GM19463 (cell line): ENCODE measurements around the gene OBSCN.

Experiments
- ATAC-seq: cut with Tn5 transposase; IDR thresholded peaks from one replicate; pipeline ENCODE4 v1.9.1; 2021; ENCODE audit warnings: mild to moderate bottlenecking, moderate library complexity; ENCODE audit not compliant: unreplicated experiment

Gene OBSCN

DNA sequence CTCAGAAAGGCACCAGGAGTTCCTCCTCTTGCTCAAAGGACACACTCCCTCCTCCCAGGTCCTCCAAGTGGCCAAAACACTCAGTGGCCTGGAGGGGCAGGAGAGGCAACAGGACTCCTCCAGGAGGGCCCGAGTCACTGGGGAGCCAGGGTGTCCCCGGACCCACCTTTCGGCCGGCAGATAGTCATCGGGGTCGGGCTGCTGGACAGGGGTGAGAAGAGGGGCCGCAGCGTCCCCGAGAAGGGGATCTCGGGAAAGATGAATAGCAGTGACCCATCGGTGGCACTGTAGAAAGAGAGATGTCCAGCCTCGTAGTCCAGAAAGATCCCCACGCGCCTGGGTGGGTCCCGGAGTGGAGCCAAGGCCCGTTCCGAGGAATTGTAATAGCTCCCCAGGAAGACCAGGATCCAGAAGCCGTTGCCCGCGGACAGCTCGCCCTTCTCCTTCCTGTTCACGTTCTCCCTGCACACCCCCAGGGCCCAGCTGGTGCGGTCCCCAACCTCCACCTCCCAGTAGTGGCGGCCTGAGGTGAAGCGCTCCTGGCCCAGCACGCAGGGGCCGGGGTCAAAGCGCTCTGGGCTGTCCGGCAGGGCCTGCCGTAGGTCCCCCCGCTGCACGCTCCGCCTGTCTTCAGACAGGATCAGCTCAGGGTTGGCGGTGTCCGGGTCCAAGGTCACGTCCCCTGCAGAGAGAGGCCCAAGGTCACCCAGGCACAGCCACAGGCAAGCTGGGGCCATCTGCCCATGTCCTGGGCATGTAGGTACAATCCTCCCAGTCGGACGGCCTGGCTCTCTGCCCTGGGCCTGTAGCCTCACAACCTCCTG, 186.9 kb downstream of the OBSCN start:
- no peak for ATAC-seq

DNA sequence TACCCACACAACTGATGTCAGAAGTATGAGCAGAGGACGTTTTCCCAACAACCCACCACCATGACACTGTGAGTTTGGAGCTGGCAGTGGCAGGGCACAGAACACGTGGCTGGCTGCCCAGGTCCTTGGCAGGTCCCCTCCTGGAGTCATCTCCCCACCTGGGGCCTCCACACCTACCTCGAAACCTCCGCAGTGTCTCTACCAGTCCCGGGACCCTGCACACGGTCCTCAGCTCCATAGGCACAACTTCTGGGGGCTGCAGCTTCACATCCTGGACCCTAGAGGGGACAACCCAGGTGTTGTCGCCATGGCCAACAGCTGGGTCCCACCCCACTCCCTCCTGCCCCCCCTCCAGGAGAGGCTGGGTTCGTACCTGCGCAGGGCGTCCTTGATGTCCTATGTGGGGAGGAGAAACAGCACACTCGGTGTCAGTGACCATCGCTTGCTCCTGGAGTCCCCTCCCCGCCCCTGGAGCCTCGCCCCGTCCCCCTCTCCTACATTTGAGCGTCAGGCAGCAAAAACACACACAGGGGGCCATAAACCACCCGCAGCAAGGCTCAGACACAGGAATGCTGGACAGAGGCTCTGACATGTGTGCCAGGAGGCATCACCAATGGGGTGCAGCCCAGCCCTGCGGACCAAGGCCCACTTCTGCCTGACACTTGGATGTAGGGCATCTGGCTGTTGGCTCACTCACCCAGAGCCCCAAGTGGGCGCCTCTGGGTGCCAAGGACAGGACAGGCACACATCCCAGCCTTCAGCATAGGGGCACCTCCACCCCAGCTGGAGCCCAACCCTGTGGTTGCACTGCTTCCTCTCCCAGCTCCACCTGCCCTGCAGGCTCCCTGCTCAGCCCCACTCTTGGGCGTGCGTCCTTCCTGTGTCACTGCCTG, 189.2 kb downstream of the OBSCN start:
- no peak for ATAC-seq

DNA sequence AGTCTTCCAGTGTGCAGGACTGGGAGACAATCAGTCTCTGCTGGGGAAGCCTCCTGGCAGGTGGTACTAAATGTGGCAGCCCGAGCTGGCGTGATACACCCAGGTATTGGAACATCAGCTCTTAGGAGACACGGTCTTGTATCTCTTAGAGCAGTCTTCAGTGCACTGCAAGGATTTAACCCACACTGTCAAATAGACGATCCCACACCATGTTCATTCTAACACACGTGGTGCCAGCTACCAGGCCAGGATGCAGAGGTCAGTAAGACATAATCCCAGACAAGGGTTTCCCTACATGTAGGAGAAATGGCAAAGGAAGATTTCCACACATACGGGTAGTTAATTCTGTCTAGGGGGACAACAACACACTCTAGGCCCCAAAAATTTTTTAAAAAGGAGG, 190.1 kb downstream of the OBSCN start:
- ATAC-seq = no peak

DNA sequence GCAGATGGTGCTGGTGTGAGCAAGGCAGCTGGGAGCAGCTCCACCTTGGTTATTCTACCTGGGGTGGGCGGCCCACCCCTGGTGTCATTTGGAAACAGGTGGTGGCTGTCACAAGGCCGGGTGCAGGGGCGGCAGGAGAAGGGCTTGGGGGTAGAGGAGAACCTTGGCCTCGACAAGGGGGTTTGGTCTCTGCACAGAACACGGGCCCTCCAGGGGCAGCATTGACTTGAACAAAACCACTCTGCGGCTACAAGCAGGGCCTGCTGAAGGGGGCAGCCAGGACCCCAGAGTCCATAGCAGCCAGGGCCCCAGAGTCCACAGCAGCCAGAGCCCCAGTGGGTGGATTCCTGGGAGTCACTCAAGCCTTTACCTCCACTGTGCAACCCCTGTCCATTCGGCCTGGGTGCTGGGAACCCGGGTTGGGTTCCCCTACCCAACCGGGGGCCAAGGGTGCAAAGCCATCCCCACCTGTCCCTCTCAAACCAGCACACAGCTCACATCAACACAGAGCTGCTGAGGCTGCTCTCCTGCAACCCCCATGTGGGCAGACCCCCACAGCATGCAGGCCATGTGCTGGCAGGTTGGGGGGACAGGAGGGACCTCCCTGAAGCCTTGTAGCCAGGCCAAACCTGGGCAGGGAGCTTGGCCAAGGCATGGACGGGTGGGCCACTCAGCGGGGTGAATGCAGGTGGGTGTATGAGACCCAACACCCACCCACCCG, 191.1 kb downstream of the OBSCN start:
- no peak for ATAC-seq

DNA sequence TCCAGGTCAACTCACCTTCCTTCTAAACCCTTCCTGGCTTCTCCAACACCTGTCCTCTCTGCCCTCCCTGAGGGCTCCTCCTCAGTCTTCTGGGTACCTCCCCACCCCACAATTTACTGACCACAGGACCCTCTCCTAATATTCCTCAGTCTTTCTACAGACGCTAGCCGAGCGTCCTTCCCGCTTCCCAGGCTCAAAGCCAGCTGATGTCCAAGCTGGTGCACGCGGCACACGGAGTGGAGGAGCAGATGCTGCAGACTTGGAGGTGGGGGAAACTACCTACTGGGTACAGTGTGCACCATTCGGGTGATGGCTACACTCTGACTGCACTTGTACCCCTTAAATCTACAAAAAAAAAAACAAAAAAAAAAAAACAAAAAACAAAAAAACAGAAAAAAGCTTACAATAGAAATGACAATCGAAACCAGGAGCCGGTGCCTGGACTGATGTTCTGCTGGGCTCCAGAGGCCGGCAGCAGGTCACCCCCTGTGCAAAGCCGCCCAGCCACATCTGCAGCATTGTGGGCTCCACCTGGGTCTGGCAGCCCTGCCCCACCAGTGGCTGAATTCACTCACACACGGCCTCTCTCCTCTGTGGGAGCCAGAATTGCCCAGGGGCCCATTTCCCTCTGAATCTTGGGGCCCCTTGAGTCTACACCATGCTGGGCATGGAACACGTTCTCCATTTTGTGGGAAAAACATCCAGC, 191.8 kb downstream of the OBSCN start:
- no peak for ATAC-seq

DNA sequence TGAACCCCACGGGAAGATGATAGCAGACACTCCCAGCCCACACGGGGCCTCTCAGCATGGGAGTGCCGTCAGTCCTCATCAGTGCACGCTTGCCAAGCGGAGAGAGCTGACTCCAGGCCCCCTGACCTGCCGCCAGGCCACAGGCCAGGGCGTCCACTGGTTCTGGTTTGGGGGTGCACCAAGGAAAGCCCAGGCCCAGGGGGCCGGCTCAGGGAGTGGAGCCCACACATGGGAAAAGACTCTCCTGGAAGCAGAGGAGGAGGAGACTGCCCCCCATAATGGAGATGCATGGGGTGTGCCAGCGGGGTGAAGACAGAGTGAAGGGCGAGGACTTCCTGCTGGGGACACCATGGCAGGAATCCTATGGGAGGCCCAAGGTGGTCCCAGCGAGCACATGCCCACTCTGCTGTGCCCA, 192.4 kb downstream of the OBSCN start:
- no peak for ATAC-seq

DNA sequence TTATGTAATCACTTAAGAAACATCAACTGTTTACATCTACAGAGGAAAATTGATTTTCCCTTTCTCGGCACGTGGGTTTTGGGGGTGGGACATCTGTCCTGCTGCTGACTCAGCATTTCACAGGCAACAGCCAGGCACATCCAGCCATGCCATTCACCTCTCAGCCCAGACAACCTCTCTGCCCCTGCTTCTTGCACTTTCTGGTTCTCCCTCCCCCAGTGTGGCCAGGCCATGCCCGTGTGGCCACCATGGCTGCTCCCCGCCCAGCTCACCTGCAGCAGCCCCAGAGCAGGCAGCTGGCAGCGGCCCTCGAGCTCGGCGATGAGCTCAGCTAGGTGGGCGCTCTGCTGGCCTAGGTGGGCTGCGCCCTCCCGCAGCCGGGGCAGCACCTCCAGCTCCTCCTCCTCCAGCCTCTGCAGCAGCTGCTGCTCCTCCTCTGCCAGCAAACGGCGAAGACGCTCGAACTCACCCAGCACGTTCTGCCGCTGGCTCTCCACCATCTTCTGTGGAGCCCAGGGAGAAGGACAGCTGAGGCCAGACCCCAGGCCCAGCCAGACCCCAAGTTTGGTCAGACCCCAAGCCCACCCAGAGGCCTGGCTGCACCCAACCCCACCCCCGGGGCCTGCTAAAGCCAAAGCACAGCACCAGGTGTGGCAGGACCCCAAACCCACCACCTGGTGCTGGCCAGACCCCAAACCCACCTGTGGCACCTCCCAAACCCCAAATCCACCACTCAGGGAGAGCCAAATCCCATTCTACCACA, 193.0 kb downstream of the OBSCN start:
- ATAC-seq = no peak

DNA sequence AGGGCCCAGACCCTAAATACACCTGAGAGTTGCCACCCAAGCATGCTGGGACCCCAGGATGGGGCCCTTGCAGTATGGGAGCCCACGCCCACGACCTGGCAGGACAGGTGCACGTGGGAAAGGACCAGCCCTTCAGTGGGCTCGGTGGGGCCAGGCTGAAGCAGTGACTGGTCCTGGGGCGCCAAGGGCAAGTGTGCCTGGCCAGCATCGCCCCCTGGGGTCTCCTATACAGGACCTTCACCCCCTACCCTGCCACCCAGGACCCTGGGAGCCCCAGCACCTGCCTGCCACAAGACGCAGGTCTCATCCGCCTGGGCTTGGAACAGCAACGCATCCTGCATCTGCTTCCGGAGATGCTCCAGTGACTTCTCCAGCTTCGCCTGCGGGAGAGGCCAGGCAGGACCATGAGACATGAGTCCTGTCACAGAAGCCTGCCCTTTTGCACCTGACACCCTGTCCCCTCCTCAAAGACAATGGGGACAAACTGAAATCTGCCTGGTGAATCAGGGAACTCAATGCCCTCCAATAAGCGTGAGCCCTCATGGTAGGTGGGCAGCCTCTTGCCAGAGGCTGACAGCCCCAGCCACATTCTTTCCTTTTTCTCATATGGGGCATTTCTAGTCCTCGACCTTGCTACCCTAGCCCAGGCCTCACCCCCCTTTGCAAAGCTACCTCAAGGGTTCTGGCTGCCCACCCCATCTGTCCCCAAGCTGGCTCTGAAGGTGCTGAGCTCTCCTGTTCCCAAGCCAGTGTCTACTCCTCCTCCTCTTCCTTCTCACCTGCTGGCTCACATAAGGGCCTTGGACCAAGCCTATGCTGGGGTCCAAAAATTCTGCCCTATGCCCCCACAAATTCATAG, 194.2 kb downstream of the OBSCN start:
- ATAC-seq = no peak

DNA sequence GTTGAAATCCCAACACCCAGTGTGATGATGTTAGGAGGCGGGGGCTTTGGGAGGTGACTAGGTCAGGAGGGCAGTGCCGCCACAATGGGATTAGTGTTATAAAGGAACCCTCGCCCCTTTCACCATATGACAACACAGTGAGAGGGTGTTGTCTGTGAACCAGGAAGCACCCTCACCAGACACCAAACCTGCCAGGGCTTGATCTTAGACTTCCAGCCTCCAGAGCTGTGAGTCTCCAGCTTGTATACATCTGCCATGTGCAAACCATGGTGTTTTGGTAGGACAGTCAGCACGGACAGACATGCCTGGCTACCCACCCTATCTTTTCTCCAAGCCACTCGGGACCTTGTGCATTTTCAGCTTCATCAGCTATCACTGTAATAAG, 194.8 kb downstream of the OBSCN start:
- no peak for ATAC-seq

DNA sequence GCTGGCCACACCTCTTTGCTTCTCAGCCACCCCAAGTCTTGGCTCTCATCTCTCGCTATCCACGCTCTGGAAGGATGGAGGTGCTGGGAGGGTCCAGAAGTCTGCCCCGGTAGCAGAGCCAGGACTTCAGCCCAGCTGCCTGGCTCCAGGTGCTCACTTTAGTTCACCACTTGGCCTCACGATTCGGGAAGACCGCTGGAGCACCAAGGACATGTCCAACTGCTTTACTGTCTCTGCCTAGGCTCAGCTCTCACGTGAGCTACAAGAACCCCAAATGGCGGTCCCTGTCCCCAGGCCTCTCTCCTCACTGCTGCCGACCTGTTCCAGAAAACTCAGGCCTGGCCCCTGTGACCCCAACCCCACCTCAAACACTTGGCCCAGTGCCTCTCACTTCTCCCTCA, 195.4 kb downstream of the OBSCN start:
- ATAC-seq = no peak

DNA sequence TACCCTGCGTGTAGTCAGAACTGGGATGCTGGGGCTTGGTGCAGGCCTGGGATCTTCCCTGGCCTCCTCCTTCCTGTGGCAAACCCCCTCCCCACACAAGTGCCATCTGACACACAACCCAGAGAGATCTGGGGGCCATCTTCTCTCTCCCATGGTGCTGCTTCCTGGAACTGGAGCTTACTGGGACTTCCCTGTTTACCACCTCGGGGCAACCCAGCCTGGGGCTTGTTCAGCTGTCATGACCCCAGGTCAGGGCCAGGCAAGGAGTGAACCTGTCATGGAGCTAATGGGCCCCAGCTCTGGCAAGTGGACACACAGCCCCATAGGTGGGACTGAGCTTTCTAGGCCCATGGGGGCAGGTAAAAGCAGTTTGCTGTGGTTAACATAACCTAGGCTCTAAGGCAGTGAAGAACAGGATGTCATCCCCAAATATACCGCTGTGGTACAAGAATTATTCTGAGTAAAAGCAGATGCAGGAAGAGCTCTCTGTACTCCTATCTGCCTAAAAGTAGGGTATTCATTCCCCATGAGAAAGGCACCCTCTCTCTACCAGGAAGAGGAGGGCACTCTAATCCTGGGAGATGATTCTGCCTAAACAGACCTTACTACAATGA, 196.4 kb downstream of the OBSCN start:
- no peak for ATAC-seq

DNA sequence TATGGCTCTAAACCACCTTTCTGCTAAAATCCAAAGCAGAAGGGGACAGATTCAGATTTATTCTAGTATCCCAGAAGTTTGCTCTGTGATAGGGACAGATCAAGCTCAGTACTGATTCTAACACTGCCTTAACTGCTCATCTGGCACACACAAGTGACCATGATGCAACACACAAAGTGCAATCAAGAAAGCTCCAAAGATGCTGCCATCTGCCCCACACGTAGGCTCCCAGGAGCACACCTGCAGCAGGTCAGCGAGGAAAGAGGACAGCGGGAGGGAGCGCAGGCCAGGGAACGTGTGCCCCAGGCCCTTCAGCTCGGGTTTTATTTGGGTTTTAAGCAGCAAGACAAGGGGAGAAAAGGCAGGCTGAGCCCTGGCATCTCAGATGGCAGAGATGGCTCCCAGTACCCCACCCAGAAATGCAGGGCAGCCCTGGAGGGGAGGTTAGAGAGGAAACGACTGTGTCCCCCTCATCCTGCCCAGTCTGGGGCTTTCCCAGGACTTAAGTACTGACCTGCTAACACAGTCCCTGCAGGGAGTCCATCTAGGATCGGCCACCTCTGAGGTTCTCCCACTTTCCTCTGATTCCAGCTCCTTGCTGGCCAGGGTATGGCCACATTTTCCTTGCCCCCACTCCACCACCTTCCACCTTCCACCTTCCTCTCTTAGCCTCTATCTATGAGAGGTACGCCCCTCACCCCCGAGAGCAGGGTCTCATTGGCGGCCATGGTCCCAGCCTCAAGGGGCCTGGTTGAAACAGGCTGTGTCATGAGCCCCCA, 197.5 kb downstream of the OBSCN start:
- ATAC-seq = no peak

DNA sequence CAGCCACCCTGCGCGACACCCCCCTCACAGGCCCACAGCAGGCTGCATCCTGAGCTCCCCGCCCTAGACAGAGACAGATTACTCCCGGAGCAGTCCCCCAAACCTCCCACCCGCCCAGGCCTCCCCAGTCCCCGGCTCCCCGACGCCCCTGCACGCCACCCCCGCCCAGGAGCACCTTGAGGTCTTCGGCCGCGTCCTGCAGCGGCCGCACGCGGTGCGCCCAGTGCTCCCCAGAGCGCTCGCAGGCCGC, 198.1 kb downstream of the OBSCN start:
- ATAC-seq = peak; percentile 22

DNA sequence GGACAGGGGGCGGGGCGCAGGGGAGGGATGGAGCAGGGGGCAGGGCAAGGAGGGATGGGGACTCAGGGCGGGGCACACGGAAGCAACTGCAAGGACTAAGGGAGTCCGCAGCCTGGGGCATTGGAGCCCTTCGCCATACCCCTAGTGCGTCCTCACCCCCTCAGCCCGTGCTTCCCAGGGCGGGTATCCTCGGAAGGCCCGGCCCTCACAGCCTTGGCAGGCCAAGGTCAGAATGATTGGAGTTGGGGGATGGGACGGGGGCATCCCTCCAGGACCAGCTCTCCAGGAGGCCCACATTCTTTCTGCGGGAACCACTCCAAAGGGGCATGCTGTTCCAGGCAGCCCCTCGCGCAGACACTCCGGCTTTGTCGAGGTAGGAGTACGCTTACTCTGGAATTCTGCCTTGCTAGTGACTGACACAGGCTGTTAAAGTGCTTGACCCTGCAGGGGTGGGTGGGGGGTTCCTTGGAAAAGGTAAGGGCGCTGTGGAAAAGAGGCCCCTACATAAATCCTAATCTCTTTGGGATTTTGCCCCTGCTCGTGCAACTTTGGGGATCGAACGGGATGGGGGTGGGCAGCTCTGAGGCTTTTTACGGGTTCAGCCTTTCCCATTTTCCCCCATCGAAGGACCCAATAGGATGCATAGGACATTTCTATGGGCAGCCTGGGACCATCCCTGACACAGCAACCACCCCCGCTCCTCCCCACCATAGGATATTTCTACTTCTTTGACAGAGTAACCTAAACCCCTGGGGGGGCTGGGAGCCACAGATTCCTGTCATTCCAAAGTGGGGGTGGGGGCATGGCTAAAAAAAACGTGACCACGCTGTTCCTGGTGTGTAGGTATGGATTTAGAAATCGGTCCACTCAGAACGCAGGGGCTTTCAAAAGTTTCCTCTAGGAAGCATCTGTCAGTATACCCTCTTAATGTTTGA, 199.5 kb downstream of the OBSCN start:
- no peak for ATAC-seq

DNA sequence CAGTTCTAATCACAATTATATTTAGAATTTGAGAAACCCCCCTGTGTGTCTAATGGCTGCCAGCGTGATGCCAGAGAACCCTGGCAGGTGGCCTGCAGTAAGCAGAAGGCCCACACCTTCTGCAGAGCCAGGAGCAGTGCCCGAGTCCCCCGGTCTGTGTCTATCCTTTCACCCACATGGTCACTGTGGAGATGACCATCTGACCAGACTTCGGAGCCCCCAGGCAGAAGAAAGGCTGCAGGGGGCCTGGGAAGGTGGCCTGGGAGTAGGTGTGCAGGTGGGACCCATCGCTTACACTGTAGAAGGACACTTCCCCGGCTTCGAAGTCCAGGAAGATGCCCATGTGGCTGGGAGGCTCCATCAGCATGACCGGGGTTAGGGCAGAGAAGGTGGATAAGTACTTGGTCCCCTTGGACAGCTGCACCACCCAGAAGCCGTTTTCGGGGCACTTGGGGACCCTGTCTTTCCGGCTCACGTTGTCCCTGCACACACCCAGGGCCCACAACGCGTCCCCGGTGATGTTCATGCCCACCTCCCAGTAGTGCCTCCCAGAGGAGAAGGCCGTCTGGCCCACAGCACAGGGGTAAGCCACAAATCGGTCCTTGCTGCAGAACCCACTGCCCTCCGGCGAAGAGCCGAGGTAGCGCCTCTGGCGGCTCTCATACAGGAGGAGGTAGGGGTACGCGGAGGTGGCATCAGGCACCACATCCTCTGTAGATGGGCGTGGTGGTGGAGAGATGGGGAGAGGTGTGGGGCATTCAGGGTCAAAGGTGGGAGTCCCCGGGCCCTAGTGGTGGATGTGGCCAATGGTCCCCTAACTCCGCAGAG, 200.4 kb downstream of the OBSCN start:
- ATAC-seq = no peak
